ENCODE data around the gene IL1RAPL2.

Gene IL1RAPL2

GRCh38 chrX:104803219-104803618 lies 237.2 kb downstream of the IL1RAPL2 start:
- H3K4me3 ChIP-seq (ENCODE audit: control insufficient read depth, low read depth, low read length) = no peak overlapping the region
- no peak for TF ChIP-seq CTCF (IDR thresholded peaks at IDR 0.05; ENCODE audit: control insufficient read depth, insufficient read depth, low read depth, low read length, missing control alignments)
- no peak for DNase-seq (ENCODE audit: low read depth)

GRCh38 chrX:104806346-104806745 lies 240.3 kb downstream of the IL1RAPL2 start:
- TF ChIP-seq CTCF (IDR thresholded peaks at IDR 0.05; ENCODE audit: control insufficient read depth, insufficient read depth, low read depth, low read length, missing control alignments) = no peak
- no peak for DNase-seq (ENCODE audit: low read depth)
- H3K4me3 ChIP-seq (ENCODE audit: control insufficient read depth, low read depth, low read length) = no peak overlapping the region

- no peak for DNase-seq (ENCODE audit: low read depth)
- H3K4me3 ChIP-seq (ENCODE audit: control insufficient read depth, low read depth, low read length) = no peak overlapping the region
- TF ChIP-seq CTCF (IDR thresholded peaks at IDR 0.05; ENCODE audit: control insufficient read depth, insufficient read depth, low read depth, low read length, missing control alignments) = no peak
Measured at GRCh38 chrX:104833401-104833800, 267.4 kb downstream of the IL1RAPL2 start.

DNA sequence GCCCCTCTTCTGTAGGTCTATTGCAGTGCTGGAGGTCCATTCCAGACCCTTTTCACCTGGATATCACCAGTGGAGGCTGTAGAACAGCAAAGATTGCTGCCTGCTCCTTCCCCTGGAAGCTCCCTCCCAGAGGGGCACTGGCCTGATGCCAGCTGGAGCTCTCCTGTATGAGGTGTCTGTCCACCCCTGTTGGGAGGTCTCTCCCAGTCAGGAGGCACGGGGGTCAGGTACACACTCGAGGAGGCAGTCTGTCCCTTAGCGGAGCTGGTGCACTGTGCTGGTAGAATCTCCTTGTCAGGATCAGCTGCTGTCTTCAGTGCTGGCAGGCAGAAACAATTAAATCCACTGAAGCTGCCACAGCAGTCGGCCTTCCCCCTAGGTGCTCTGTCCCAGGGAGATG lies 276.6 kb downstream of the IL1RAPL2 start:
- no peak for TF ChIP-seq CTCF (IDR thresholded peaks at IDR 0.05; ENCODE audit: control insufficient read depth, insufficient read depth, low read depth, low read length, missing control alignments)
- H3K4me3 ChIP-seq (ENCODE audit: control insufficient read depth, low read depth, low read length) = no peak overlapping the region
- no peak for DNase-seq (ENCODE audit: low read depth)

GRCh38 chrX:104852241-104852640 lies 286.2 kb downstream of the IL1RAPL2 start:
- no peak for DNase-seq (ENCODE audit: low read depth)
- TF ChIP-seq CTCF (IDR thresholded peaks at IDR 0.05; ENCODE audit: control insufficient read depth, insufficient read depth, low read depth, low read length, missing control alignments) = no peak
- no peak overlapping the region for H3K4me3 ChIP-seq (ENCODE audit: control insufficient read depth, low read depth, low read length)

GRCh38 chrX:104854188-104854587 lies 288.2 kb downstream of the IL1RAPL2 start:
- DNase-seq (ENCODE audit: low read depth) = no peak
- no peak for TF ChIP-seq CTCF (IDR thresholded peaks at IDR 0.05; ENCODE audit: control insufficient read depth, insufficient read depth, low read depth, low read length, missing control alignments)
- H3K4me3 ChIP-seq (ENCODE audit: control insufficient read depth, low read depth, low read length) = no peak overlapping the region

DNA sequence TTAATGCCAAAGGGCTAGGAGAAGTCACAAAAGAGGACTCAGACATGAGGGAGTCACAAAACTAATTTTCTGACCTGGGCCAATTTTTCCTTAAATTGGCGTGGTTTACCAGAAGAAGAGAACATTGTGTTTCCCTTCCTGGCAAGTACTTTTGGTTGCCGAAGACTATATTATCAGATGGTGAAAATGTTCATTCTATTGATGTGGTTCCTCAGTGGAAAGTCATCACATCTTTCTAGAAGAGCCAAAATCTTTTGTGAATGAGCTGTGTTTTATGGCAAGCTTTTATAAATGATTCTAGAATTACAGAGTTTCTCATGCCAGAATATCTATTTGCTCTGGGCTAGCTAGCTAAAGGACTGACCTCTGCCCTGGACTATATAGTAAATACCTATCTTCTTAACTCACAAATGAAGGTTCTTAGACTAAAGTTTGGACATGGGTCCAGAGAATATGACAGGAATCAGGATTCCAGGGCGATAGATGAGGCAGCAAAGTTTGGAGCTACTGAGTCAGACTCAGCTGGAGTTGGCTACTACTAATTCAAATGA lies 288.9 kb downstream of the IL1RAPL2 start:
- TF ChIP-seq CTCF (IDR thresholded peaks at IDR 0.05; ENCODE audit: control insufficient read depth, insufficient read depth, low read depth, low read length, missing control alignments) = no peak
- no peak overlapping the region for H3K4me3 ChIP-seq (ENCODE audit: control insufficient read depth, low read depth, low read length)
- no peak for DNase-seq (ENCODE audit: low read depth)
